GM12878 (cell line): Measurements from ENCODE around the gene RSAD2. TPM values are rescaled to one million over a fixed set of nuclear protein-coding genes. Genes with fewer than 3 reads are reported as not detected.

Experiments
- ASH2L ChIP-seq: fragments of 300-600, 200-600 bp; sonication (generic); IDR thresholded peaks from 2 replicates; pipeline ENCODE4 v1.6.1; 2017; ENCODE audit warnings: low read depth, mild to moderate bottlenecking, borderline replicate concordance
- ATF7 ChIP-seq: fragments of 450-650 bp; IDR thresholded peaks from 2 replicates; pipeline ENCODE4 v1.6.1; 2016; ENCODE audit warnings: low read depth, mild to moderate bottlenecking
- BMI1 ChIP-seq: fragments of 450-650 bp; IDR thresholded peaks from 2 replicates; pipeline ENCODE4 v1.6.1; 2016; ENCODE audit warnings: mild to moderate bottlenecking, moderate library complexity, borderline replicate concordance
- FOS ChIP-seq: IDR thresholded peaks from 3 replicates; pipeline ENCODE4 v1.6.1; 2011; ENCODE audit warnings: borderline replicate concordance; ENCODE audit not compliant: insufficient read length; ENCODE audit errors: extremely low read depth
- IKZF1 ChIP-seq: fragments of 450-650 bp; conservative IDR thresholded peaks from 2 replicates; pipeline ENCODE4 v1.6.1; 2017; ENCODE audit warnings: antibody characterized with exemption, mild to moderate bottlenecking
- MEF2B ChIP-seq: fragments of 450-650 bp; IDR thresholded peaks from 2 replicates; pipeline ENCODE4 v1.6.1; 2018; ENCODE audit warnings: mild to moderate bottlenecking, moderate library complexity; ENCODE audit not compliant: partially characterized antibody, poor library complexity, severe bottlenecking
- PAX8 ChIP-seq: fragments of 450-650 bp; IDR thresholded peaks from 2 replicates; pipeline ENCODE4 v1.6.1; 2017; ENCODE audit warnings: mild to moderate bottlenecking, moderate library complexity
- PML ChIP-seq: IDR thresholded peaks from 2 replicates; pipeline ENCODE4 v1.6.1; 2012; ENCODE audit warnings: low read length, inconsistent platforms
- RELA ChIP-seq: fragments of 450-650 bp; IDR thresholded peaks from 2 replicates; pipeline ENCODE4 v1.8.0; 2014; ENCODE audit warnings: borderline replicate concordance; ENCODE audit not compliant: partially characterized antibody
- RELB ChIP-seq: fragments of 450-650 bp; IDR thresholded peaks from 2 replicates; pipeline ENCODE4 v1.6.1; 2017; ENCODE audit warnings: low read depth, mild to moderate bottlenecking, moderate library complexity
- SIX5 ChIP-seq: IDR thresholded peaks from 2 replicates; pipeline ENCODE4 v1.6.1; 2011; ENCODE audit warnings: mild to moderate bottlenecking, low read depth, low read length, moderate library complexity; ENCODE audit not compliant: severe bottlenecking
- SMAD1 ChIP-seq: fragments of 450-650 bp; IDR thresholded peaks from 2 replicates; pipeline ENCODE4 v1.6.1; 2018; ENCODE audit warnings: mild to moderate bottlenecking, low read depth; ENCODE audit not compliant: partially characterized antibody
- STAT3 ChIP-seq: IDR thresholded peaks from 2 replicates; pipeline ENCODE4 v1.6.1; 2011; ENCODE audit warnings: low read depth, low read length, improper control_type of control experiment
- TCF12 ChIP-seq: IDR thresholded peaks from 2 replicates; pipeline ENCODE4 v1.6.1; 2011; ENCODE audit warnings: low read depth, mild to moderate bottlenecking, low read length
- ZBTB40 ChIP-seq: fragments of 450-650 bp; IDR thresholded peaks from 2 replicates; pipeline ENCODE4 v1.6.1; 2016; ENCODE audit warnings: mild to moderate bottlenecking, moderate library complexity, borderline replicate concordance
- ZSCAN29 ChIP-seq: fragments of 450-650 bp; IDR thresholded peaks from 2 replicates; pipeline ENCODE4 v1.6.1; 2017; ENCODE audit warnings: mild to moderate bottlenecking, moderate library complexity
- polyA plus RNA-seq, 11 experiments: library from polyadenylated mRNA; depleted of rRNA in 4 of 11; unstranded in 6 of 11; stranded (reverse) in 5 of 11; fragments of >200 nt; fragmentation: Nextera tagmentation in 4 of 11; fragmentation: Illumina TruSeq in 1 of 11; extraction: Ambion mirVana in 4 of 11; extraction: Trizol in 1 of 11; gene quantifications; 1 replicate in 1 of 11; 2 replicates in 10 of 11; pipeline versions ENCODE4 v1.2.1 to v1.2.3, GENCODE V29; 2011 to 2016; ENCODE audit warnings: inconsistent platforms in 2 of 11, missing spikeins in 2 of 11, low read depth in 1 of 11
- total RNA-seq, 4 experiments: library from RNA; depleted of rRNA in 3 of 4; stranded (reverse); fragments of >200 nt in 3 of 4; fragmentation: Illumina TruSeq in 1 of 4; extraction: Trizol in 1 of 4; gene quantifications; 2 replicates each; pipeline versions ENCODE4 v1.2.1 to v1.2.3, GENCODE V29; 2013 to 2021
- TF ChIP-seq, protein P1 (sequence below): fragments of 450-650 bp; IDR thresholded peaks from 2 replicates; pipeline ENCODE4 v1.6.1; 2017; ENCODE audit warnings: borderline replicate concordance
- TF ChIP-seq, protein P2 (sequence below): IDR thresholded peaks from 2 replicates; pipeline ENCODE4 v1.6.1; 2012; ENCODE audit warnings: low read depth, low read length, improper control_type of control experiment

Gene RSAD2
- total and polyA plus RNA-seq, 10 of the 15 experiments (the other 5 are each of a cell fraction or from before 2014, with no cell fraction given): 0.24 to 0.90 (median 0.69) TPM

DNA sequence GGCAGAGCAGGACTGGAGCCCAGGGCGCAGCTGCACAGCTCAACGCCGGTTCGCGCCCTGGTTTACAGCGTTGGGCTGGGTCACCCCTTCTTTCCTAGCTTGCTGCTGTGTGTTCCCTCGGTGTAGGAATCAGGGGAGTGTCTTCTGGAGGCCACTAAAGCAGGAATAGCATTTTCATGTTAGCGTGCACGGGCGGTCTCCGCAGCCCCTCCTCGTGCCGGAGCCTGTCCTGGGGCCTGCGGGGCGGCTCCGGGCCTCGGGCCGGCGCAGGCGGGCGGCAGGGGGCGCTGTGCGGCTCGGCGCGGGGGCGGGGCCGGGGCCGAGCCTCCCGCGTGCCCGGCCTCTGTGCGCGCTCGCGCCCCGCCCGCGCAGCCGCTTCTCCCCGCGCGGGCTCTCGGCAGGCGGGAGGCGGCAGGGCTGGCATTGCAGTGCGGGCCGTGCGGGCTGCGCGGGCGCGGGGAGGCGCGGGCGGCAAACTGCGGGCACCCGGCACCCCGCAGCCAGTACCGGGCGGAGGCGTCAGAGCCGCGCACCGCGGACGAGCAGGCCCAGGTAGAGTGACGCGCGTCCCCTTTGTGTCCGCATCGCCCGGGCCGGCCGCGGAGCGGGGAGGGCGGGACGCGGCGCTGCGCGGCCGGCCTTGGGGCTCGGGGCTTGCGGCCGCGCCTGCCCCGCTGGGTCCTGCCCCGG, 39.6 kb downstream of the RSAD2 start, which contains the start of gene RNF144A (continued):
- peak; percentile 73 for TF ChIP-seq IKZF1
- no peak for TF ChIP-seq PML
- TF ChIP-seq STAT3: no peak
- TF ChIP-seq, protein P1, sequence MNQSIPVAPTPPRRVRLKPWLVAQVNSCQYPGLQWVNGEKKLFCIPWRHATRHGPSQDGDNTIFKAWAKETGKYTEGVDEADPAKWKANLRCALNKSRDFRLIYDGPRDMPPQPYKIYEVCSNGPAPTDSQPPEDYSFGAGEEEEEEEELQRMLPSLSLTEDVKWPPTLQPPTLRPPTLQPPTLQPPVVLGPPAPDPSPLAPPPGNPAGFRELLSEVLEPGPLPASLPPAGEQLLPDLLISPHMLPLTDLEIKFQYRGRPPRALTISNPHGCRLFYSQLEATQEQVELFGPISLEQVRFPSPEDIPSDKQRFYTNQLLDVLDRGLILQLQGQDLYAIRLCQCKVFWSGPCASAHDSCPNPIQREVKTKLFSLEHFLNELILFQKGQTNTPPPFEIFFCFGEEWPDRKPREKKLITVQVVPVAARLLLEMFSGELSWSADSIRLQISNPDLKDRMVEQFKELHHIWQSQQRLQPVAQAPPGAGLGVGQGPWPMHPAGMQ: no peak
- 0 out of 2 replicates have a peak, but pooled peaks have one; percentile 6 for TF ChIP-seq ZSCAN29
- no peak for TF ChIP-seq ATF7
- TF ChIP-seq SIX5: no peak
- TF ChIP-seq SMAD1: no peak
- no peak for TF ChIP-seq RELB
- no peak for TF ChIP-seq ZBTB40
- TF ChIP-seq MEF2B: no peak
- TF ChIP-seq TCF12: no peak
- no peak for TF ChIP-seq PAX8
- no peak for TF ChIP-seq BMI1
- TF ChIP-seq FOS: no peak
- TF ChIP-seq RELA: no peak
- TF ChIP-seq ASH2L: no peak
- TF ChIP-seq, protein P2, sequence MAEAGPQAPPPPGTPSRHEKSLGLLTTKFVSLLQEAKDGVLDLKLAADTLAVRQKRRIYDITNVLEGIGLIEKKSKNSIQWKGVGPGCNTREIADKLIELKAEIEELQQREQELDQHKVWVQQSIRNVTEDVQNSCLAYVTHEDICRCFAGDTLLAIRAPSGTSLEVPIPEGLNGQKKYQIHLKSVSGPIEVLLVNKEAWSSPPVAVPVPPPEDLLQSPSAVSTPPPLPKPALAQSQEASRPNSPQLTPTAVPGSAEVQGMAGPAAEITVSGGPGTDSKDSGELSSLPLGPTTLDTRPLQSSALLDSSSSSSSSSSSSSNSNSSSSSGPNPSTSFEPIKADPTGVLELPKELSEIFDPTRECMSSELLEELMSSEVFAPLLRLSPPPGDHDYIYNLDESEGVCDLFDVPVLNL: no peak
